ENCODE measurements around the gene SLC45A1.

GRCh38 chr1:8285965-8286364 is 31.9 kb upstream of the SLC45A1 start:
- TF ChIP-seq CTCF (IDR thresholded peaks at IDR 0.05), result no peak
- TF ChIP-seq EZH2 (IDR thresholded peaks at IDR 0.05; ENCODE audit: borderline replicate concordance, insufficient read depth, low read depth, low read length, poor library complexity, severe bottlenecking), result no peak
